A549 treated with AZD9567 at 1 μM for 4 hours (cell line): ENCODE measurements around the gene NUP88. TPM values are rescaled to one million over a fixed set of nuclear protein-coding genes. Genes with fewer than 3 reads are reported as not detected.

Source experiments
- total RNA-seq: library from RNA; stranded (reverse); fragments of 200-300 nt; extraction: Qiagen RNA extraction; gene quantifications from 5 replicates; pipeline ENCODE4 v1.2.3, GENCODE V29; 2022; ENCODE audit not compliant: insufficient read depth

Gene NUP88
- 75.5 to 144 TPM (median 84.8 TPM) in 5 replicates for total RNA-seq

DNA sequence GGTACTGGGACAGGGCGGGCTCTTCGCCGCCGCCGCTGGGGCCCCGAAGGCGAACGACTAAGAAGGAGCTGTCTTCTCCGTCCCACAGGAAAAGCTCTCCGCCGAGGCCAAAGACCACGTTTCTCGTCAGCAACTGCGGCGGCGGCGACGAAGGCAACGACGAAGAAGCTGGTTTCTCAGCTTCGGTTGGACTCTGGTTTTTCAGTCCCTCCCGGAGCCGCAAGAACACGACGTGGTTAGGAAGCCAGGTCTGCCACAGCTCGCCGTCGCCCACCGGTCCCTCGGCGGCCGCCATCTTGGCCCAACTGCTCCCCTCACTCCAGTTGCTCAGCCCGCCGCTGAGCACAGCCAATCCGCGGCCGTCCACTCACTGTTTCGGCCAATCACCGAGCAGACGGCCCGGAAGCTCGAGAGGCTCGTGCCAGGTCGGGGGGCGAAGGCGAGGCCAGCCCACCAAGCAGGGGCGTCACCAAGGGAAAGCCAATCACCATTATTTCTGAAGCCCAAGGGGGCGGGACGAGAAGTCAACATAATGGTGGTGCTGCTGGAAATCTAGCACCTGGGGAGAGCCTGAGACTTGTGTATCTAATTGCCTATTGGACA, at the start of gene NUP88:
NUP88 (minus strand) TSS at position 307 of the 603 bp plus-strand sequence; CDS start at position 295, 12 bp downstream.

DNA sequence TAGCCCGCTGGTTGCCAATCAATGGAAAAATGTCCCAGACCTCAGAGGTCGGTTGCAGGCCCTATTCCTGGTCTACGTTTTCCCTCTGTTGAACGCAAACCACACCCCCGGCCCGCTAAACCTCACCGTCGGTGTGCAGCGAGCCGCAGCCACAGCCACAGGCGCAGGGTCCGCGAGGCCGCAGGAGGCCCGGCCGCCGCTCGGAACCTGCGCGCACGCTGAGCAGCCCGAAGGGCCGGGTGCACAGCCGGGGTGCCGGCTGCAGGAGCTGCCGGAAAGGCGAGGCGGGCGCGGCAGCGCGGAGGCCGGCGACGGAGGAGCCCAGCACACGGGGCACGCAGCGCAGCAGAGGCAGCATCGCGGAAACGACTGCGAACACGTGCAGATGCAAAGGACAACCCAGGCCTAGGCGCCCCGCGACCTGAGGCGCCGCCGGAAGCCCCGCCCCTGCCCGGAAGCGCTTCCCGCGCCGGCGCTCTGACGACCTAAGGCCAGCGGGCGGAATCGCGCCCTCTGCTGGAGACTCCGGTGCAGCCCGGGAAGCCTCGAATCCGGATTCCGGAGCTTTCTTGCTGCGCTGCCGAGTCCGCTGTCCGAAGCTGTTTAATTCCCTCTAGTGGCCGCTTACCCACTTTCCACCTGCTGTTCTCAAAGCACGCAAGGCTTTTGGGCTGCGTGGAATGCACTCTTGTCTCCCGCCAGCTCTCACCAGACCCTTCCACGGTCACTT, 19.4 kb upstream of the NUP88 start, which contains the start of gene C1QBP:
C1QBP (minus strand) TSS at position 440 of the 730 bp plus-strand sequence; CDS start at position 358, 82 bp downstream.

DNA sequence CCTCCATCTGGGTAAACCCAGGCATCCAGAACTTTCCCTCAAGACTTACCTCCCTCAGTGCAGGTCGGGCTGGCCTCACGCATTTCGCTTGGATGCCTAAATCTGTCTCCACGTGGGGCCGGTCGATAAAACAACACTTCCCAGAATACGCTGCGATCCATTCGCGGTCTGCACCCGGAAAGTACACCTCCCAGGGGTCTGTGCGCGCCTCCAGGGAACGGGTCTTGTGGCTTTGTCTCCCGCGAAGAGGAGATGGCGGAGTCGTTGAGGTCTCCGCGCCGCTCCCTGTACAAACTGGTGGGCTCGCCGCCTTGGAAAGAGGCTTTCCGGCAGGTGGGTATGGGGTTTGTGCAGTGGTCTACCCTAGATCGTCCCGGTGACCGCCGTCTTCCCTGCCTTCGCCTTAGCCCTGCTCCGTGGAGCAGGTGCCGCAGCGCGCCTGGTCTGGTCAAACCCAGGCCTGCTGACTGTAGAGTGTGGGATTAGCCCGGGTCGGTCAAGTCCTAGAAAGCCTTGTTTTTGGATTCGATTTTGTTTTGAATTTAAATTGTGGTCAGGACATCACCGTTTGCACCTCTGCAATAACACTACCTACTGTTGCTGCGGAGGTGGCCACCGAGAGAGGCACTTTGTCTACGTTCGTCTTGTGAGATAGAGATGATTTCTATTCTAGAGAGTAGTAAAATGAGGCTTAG, 644 bp upstream of the NUP88 start, which contains the start of gene RPAIN:
RPAIN (plus strand) TSS at position 224 of the 695 bp plus-strand sequence; CDS start at position 253, 29 bp downstream.

Other genes starting within 250 kb of the NUP88 start
- gene ZNF594, start 227.8 kb downstream of the NUP88 start, total RNA-seq = 1.3 to 1.9 TPM (median 1.4 TPM) in 5 replicates
- gene SCIMP, start 184.8 kb downstream of the NUP88 start, total RNA-seq = not detected in 5 replicates
- gene RABEP1, start 137.4 kb downstream of the NUP88 start, total RNA-seq = 27.9 to 43.9 TPM (median 41.2 TPM) in 5 replicates
- 34.5 to 42.1 TPM (median 35.9 TPM) in 5 replicates for gene RPAIN, start 520 bp upstream of the NUP88 start, total RNA-seq
- gene C1QBP, start 19.5 kb upstream of the NUP88 start, total RNA-seq = 521 to 583 TPM (median 568 TPM) in 5 replicates
- gene DHX33, start 49.3 kb upstream of the NUP88 start, total RNA-seq = 23.1 to 30.9 TPM (median 29.2 TPM) in 5 replicates
- gene DERL2, start 66.5 kb upstream of the NUP88 start, total RNA-seq = 104 to 112 TPM (median 110 TPM) in 5 replicates
- gene MIS12, start 66.9 kb upstream of the NUP88 start, total RNA-seq = 15.8 to 18.7 TPM (median 15.9 TPM) in 5 replicates
- gene NLRP1, start 164.8 kb upstream of the NUP88 start, total RNA-seq = 2.1 to 3.4 TPM (median 2.4 TPM) in 5 replicates